Bronchial epithelial cell (primary cell): ENCODE data around the gene ZNF679. TPM values are rescaled to one million over a fixed set of nuclear protein-coding genes. Genes with fewer than 3 reads are reported as not detected.
A peak's percentile ranks its signal among the peaks of the same experiment; 100 is the strongest.

Source experiments
- DNase-seq: peaks from one replicate; pipeline ENCODE4 v3.0.0-alpha.2; 2010; ENCODE audit warnings: low read depth
- FAIRE-seq: peaks from 2 replicates; lab custom pipeline; 2011; peaks lifted over from hg19 to GRCh38; lab: Jason Lieb, UNC
- H3K27me3 ChIP-seq: 2 replicates; pipeline ENCODE4 v1.5.1; 2011; ENCODE audit warnings: low read length; ENCODE audit not compliant: control insufficient read depth, insufficient read depth
- H3K36me3 ChIP-seq: 2 replicates; pipeline ENCODE4 v1.5.1; 2011; ENCODE audit warnings: low read length; ENCODE audit not compliant: control insufficient read depth, insufficient read depth
- H3K4me3 ChIP-seq: 2 replicates; pipeline ENCODE4 v1.5.1; 2011; ENCODE audit warnings: mild to moderate bottlenecking, low read depth, low read length, control low read depth
- CTCF ChIP-seq: IDR thresholded peaks from 2 replicates; pipeline ENCODE4 v1.5.1; 2011; ENCODE audit warnings: mild to moderate bottlenecking, moderate library complexity, low read length, control low read depth, inconsistent platforms; ENCODE audit not compliant: insufficient read depth, severe bottlenecking
- total RNA-seq: library from RNA; depleted of rRNA; stranded (reverse); fragments of >200 nt; gene quantifications from 2 replicates; pipeline ENCODE4 v1.2.1, GENCODE V29; 2014

The ZNF679 gene
- total RNA-seq, 1 donor from 2014 or later, result not detected

- TF ChIP-seq CTCF, result no peak
- peak; percentile 77 for DNase-seq
Measured at GRCh38 chr7:64307254-64308015, 79.2 kb downstream of the ZNF679 start.

DNA sequence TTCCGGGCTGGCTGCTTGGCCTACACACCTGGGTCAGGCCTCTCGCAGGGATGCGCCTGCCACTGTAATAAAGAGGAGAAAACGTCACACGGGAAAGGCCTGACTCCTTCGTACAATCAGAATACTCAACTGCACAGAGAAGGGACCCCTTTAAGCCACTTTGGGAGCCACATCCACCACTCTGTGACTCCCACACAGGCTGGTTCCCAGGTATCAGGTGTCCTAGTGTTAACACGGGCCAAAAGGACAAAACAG lies 79.7 kb downstream of the ZNF679 start:
- Histone ChIP-seq H3K27me3 (no peaks in the 10 kb centered on the region), H3K4me3 (peak overlapping the region; percentile 49)

More at GRCh38 chr7:64307254-64308015, 79.2 kb downstream of the ZNF679 start:
- peak; percentile 91 for FAIRE-seq
- Histone ChIP-seq H3K36me3 (no peaks in the 10 kb centered on the region), H3K27me3 (no peaks in the 10 kb centered on the region), H3K4me3 (peak overlapping the region; percentile 49)

GRCh38 chr7:64310426-64310825 lies 82.2 kb downstream of the ZNF679 start:
- Histone ChIP-seq H3K36me3 (no peaks in the 10 kb centered on the region), H3K27me3 (no peaks in the 10 kb centered on the region), H3K4me3 (no peak overlapping the region)
- no peak for DNase-seq
- TF ChIP-seq CTCF, result no peak
- FAIRE-seq, result peak; percentile 97

More for the DNA sequence above, 79.7 kb downstream of the ZNF679 start:
- TF ChIP-seq CTCF, result no peak
- no peak for DNase-seq
- FAIRE-seq, result no peak
- no peaks in the 10 kb centered on the region for H3K36me3 ChIP-seq

GRCh38 chr7:64312826-64313225 lies 84.6 kb downstream of the ZNF679 start:
- H3K4me3 ChIP-seq, result no peak overlapping the region
- no peaks in the 10 kb centered on the region for H3K27me3 ChIP-seq
- DNase-seq, result peak; percentile 21
- TF ChIP-seq CTCF, result no peak
- FAIRE-seq, result peak; percentile 7
- H3K36me3 ChIP-seq, result no peaks in the 10 kb centered on the region

DNA sequence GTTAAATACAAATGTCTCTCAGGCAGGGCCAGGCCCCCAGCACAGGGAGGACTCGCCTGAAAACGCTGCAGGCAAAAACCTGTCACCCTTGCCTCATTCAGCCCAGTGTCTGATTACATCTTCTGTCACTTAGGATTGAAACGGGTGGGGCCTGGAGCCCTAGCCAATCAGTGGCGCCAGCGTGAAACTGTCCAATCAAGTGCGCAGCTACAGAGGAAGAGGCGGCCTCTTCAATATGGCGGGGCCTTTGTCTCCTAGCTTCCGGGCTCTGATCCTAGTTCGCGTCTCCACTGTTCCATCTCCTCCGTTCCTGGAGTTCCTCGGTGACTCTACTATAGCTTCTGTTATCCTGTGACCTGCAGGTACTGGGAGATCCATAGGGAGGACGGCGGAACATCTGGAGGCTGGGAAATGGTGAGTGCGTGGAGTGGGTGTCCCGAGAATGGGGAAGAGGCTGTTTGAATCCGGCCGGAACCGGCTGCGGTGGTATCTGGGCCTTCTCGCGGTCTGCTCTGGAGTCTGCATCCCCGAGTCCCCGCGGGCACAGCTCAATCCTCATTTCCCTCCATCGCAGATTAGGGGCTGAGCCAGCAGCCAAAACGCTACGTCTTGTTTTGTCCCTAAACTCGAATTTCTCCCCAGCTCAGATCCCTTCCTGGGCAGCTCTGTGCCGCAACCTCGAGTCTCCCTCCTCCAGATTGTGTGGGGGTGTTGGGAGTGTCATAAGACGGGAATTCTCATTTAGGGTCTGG lies 85.6 kb downstream of the ZNF679 start, which contains the start of gene ZNF736:
Gene ZNF736, plus strand, starts transcription at position 222 of the 752 bp plus-strand sequence. Its CDS starts 190 bp downstream, at position 412.
- no peak for TF ChIP-seq CTCF
- FAIRE-seq, result peak; percentile 90
- H3K27me3 ChIP-seq, result no peaks in the 10 kb centered on the region
- H3K4me3 ChIP-seq, result peak within 1 kb of the TSS; percentile 57
- DNase-seq, result peak; percentile 93
- no peaks in the 10 kb centered on the region for H3K36me3 ChIP-seq
